22Rv1 (cell line): Measurements from ENCODE around the gene INSYN1.
"Not testable (repeated sequence)": the region's sequence is repeated elsewhere in the genome, so short reads cannot be mapped to it uniquely, and the experiment has no call there.

Experiments
- CTCF ChIP-seq: fragments of 450-650 bp; IDR thresholded peaks from 2 replicates; pipeline ENCODE4 v1.5.1; 2017; ENCODE audit warnings: mild to moderate bottlenecking
- ZFX ChIP-seq: fragments of 450-650 bp; IDR thresholded peaks from 2 replicates; pipeline ENCODE4 v1.6.1; 2017; ENCODE audit warnings: antibody characterized with exemption, borderline replicate concordance

GRCh38 chr15:73704142-73704868 lies 48.8 kb downstream of the INSYN1 start:
- not testable (repeated sequence) for TF ChIP-seq CTCF, ZFX
